ENCODE data around the gene ROPN1. TPM values are rescaled to one million over a fixed set of nuclear protein-coding genes. Genes with fewer than 3 reads are reported as not detected.

The ROPN1 gene
- not detected in 2 replicates for total RNA-seq

GRCh38 chr3:123991730-123992588 lies at the start of gene ROPN1:
ROPN1 (minus strand) TSS chr3:123992124; CDS start chr3:123980481, 11,643 bp downstream.

GRCh38 chr3:124033360-124034015 lies 41.6 kb upstream of the ROPN1 start, which contains the start of gene KALRN:
KALRN (plus strand) TSS chr3:124033369.

GRCh38 chr3:123960781-123961507 lies 31.0 kb downstream of the ROPN1 start, which contains the start of gene CCDC14:
CCDC14 (minus strand) TSS chr3:123961229; CDS start chr3:123961173, 56 bp downstream.

Other genes with a start within 250 kb of the ROPN1 start
- gene MYLK, start 107.8 kb downstream of the ROPN1 start, total RNA-seq = 23.4 and 41.5 TPM in 2 replicates
- 14.9 and 23.7 TPM in 2 replicates for gene CCDC14, start 30.9 kb downstream of the ROPN1 start, total RNA-seq
- 2.4 and 3.2 TPM in 2 replicates for gene KALRN, start 41.2 kb upstream of the ROPN1 start, total RNA-seq

Measured in epithelial cell of umbilical artery (primary cell).